GM21576 (cell line): ENCODE measurements around the gene SULT4A1.
"Not testable (repeated sequence)": the region's sequence is repeated elsewhere in the genome, so short reads cannot be mapped to it uniquely, and the experiment has no call there.

Experiments used
- ATAC-seq: cut with Tn5 transposase; IDR thresholded peaks from one replicate; pipeline ENCODE4 v1.9.1; 2021; ENCODE audit warnings: mild to moderate bottlenecking, moderate library complexity; ENCODE audit not compliant: unreplicated experiment

Gene SULT4A1

GRCh38 chr22:43862074-43862881 lies at the start of gene SULT4A1:
Gene SULT4A1 (minus strand): TSS chr22:43862513. CDS start chr22:43862382, 131 bp downstream.
- ATAC-seq = no peak

GRCh38 chr22:43911351-43911750 lies 49.0 kb upstream of the SULT4A1 start:
- no peak for ATAC-seq

DNA sequence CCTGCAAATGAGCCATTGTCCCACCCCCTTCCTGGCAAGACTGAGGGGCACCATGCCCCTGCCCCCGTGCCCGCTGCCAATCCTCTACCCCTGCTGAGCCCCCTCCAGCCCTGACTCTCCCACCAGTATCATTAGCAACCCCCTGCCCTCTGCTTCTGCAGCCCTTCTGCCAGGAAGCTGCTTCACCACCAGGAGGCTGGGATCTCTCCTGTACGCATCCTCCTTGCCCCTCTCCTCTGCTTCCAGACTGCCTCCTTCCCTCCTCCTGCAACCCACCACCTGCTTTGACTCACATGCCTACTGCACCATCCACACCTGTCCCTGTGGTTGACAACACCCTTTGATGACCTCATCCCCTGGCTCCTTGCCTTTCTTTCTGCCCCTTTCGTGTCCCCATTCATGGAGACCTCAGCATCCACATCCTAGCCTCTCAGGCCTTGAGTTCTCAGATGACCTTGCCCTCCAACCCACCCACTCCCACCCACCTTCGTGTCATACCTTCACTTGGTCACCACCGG lies 47.9 kb upstream of the SULT4A1 start:
- no peak for ATAC-seq

- ATAC-seq = no peak
These were observed 47.4 kb upstream of the SULT4A1 start for GRCh38 chr22:43909708-43910107.

DNA sequence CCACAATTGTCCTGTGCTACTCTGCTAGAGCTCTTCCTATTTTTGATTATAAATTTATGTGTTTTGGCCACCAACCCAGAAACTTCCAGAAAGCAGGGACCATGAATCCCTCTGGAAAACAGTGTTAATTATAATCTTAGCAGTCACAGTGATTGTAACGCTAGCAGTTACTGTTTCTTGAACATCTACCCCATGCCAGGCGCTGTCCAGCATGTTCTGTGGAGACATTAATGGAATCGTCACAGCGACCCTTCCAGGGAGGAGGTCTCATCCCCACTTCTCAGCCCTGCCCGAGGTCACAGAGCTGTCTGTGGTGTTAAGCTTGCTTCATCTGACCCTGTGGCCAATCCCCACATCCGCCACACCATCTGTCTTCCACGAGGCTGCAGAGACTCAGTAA lies 43.4 kb upstream of the SULT4A1 start:
- ATAC-seq = no peak

DNA sequence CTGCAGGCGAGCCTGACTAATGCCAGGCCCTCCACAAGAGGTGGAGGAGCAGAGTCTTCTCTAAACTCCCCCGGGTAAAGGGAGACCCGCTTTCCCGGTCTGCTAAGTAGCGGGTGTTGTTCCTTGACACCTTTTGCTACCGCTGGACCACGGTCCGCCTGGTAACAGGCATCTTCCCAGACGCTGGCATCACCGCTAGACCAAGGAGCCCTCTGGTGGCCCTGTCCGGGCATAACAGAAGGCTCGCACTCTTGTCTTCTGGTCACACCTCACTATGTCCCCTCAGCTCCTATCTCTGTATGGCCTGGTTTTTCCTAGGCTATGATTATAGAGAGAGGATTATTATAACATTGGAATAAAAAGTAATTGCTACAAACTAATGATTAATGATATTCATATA lies 42.1 kb upstream of the SULT4A1 start:
- ATAC-seq = not testable (repeated sequence)

- ATAC-seq = not testable (repeated sequence)
These were observed 40.7 kb upstream of the SULT4A1 start for GRCh38 chr22:43903033-43903432.

GRCh38 chr22:43901976-43902643 lies 39.8 kb upstream of the SULT4A1 start:
- no peak for ATAC-seq

- no peak for ATAC-seq
These were observed 37.9 kb upstream of the SULT4A1 start for GRCh38 chr22:43900206-43900605.

- ATAC-seq = no peak
These were observed 35.5 kb upstream of the SULT4A1 start for GRCh38 chr22:43897751-43898261.

- ATAC-seq = no peak
These were observed 33.8 kb upstream of the SULT4A1 start for GRCh38 chr22:43895986-43896645.

DNA sequence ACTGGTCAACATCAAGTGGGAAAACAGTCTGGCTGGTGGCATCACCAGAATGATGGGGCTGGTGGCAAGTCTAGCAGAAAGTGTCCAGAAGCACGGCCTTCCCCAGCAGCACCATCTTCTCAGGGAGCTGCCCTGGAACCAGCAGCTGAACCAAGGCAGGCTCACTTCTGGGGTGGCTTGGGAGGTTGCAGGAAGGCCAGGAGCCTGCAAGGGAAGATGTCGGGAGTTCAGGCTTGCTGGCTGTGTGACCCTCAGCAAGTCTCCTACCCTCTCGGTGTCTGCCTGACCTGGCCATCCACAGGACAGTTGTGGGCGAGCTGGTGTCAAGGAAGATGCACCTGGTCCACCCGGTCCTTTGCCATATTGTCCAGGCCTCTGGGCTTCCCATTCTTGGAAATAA lies 31.8 kb upstream of the SULT4A1 start:
- ATAC-seq = no peak

DNA sequence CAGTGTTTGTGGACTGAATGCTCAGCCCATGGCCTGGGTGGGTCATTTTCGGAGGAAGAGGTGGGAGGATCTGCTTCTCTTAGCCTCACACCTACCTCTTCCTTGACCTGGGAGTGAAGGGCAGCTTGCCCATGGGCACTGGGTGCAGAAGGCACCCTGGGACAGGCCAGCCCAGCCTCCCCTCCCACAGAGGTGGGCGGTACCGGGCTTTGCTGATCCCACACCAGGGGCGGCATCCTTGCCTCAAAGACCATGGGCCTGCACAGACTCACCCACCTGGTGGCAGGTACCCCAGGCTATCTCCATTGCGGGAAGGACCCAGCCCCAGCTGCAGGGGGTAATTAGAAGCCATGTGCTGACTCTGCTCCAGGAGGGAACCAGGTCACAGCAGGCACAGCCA lies 31.0 kb upstream of the SULT4A1 start:
- no peak for ATAC-seq

- ATAC-seq = no peak
These were observed 30.0 kb upstream of the SULT4A1 start for GRCh38 chr22:43892183-43892894.

DNA sequence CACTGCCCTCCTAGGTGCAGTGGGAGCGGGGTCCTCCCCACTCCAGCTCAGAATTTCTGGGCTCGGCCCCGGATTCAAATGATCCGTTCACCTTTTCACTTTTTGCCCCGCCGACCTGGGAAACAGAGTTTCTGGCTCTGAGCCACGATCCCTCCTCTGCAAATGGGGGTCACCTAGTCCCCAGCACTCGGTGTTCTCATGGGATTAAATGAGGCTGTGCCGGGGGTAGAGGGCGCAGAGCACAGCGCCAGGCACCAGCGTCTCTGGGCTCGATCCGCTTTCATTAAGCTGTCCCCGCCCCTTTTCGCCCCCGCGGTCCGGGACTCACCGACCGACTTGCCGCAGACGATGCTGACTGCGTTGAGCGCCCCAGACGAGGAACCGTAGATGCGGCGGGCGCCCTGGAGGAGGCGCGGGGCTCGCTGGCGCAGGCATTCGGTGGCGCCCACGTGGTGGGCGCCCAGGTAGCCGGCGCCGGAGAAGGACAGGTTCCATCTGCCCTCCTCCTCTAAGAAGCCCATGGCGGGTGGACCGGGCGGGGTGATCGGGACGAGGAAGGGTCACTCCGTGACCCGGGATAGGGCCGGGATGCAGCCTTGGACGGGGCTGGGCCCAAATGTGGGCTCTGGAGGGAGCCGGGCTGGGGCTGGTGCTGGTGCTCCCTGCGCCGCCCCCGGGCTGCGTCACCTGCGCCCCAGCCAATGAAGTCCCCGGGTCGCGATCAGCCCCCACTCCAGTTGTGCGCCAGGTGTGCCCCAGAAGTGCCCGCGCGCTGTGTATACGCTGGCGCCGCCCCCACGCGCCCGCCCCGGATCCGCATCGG lies 29.3 kb upstream of the SULT4A1 start, which contains the start of gene PNPLA5:
Gene PNPLA5 (minus strand): TSS at position 654 of the 823 bp plus-strand sequence. CDS start 133 bp downstream, at position 521.
- no peak for ATAC-seq

- ATAC-seq = no peak
These were observed 28.6 kb upstream of the SULT4A1 start for GRCh38 chr22:43890901-43891331.

- no peak for ATAC-seq
These were observed 27.5 kb upstream of the SULT4A1 start for GRCh38 chr22:43889860-43890253.

DNA sequence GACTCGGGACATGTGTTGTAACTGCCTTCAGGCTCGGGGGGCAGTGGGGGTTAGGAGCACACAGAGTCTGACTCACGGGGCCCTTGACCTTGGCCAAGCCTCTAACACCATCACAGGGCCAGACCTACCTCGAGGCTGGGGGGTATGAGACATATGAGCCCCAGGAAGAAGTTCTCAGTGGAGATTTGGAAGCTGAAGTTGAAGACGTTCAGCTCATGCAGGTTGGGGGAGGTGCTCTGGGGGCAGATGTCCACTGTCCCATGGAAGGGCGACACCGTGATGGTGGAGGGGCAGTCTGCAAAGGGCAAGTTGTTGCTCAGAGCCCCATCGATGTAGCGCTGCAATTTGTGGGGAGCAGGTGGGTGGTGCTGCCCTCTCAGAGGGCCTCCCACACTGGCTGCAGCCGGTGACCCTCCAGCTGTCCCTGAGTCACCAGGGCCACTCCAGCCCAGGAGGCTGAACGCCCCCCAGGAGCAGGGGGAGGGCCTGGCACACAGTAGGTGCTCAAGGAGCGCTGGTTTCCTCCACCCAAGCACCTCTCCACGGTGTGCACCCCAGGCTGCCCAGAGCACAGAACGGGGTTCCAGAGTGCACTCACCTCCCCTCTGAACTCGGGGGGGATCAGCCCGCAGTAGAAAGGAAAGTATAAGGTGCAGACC lies 27.0 kb upstream of the SULT4A1 start:
- ATAC-seq = no peak

- no peak for ATAC-seq
These were observed 26.4 kb upstream of the SULT4A1 start for GRCh38 chr22:43888740-43889139.
